ENCODE measurements around the gene CDSN.

- TF ChIP-seq CTCF (IDR thresholded peaks at IDR 0.05), result no peak
- no peak for TF ChIP-seq ZFX (IDR thresholded peaks at IDR 0.05; ENCODE audit: borderline replicate concordance)
Observed at GRCh38 chr6:31132806-31133205, 12.6 kb upstream of the CDSN start.

Measured in 22Rv1 (cell line).